ENCODE measurements around the gene NPAS2.

Gene NPAS2

DNA sequence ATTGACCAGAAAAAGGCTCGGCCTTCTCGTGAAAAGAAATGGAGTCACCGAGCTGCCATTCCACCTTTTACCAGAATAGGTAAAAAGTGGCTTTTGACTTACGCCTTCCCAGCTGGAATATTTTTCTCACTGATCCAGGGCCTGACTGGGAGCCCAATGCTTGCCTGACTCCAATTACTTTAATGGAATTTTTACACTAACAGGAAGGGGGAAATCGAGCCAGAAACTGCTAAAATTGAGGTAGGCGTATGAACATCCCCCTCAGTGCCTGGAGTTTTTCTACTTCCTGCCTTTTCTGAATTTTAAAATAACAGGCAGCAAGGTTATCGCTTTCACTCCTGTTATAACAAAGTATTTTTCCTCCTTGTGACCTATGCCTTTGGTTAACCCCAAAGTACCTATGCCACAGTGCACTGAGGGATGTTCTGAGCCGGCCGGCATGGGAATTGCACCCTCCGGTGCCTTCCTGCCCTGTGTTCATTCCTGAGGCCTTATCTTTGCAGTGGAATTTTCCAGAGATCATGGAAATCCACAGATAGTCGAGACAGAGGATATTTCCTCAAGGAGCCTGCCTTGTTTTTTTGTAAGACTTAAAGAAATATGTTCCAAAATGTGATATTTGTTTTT, 163.9 kb downstream of the NPAS2 start:
- no peak for FAIRE-seq

DNA sequence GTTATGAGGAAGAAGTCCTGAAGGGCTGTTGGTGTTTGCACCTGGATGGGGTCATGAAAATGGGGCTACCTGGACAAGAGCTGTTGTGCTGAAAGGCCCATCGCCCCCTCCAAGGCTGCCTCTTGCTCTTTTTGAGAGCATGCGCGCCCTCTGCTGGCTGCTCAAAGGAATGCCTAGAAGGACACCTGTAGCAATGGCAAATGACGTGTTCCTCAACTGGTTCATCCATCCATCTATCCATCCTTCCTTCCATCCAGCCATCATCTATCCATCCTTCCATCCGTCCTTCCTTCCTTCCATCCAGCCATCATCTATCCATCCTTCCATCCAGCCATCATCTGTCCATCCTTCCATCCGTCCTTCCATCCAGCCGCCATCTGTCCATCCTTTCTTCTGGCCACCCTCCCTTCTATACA, 165.0 kb downstream of the NPAS2 start:
- DNase-seq (ENCODE audit: low spot score) = peak; percentile 51
- no peak for FAIRE-seq

More for the DNA sequence above, 163.9 kb downstream of the NPAS2 start:
- DNase-seq (ENCODE audit: low spot score) = no peak

DNA sequence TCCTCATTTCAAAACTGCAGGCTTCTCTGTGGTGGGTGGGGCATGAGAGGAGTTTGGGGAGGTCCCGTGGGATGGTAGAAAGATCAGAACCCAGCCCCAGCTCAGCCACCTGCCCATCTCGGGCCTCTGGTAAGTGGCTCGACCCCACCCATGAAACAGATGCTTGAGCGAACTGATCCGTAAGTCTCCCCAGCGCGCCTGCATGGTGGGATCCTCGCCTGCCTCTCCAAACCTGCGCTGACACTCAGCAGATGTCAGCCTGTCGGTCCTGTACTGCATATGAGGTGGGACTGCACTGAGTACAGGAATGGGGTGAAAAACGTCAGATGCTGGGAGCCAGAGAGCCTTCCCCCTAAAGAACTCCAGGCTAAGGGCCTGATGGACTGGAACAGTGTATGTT, 166.2 kb downstream of the NPAS2 start:
- no peak for FAIRE-seq
- no peak for DNase-seq (ENCODE audit: low spot score)

DNA sequence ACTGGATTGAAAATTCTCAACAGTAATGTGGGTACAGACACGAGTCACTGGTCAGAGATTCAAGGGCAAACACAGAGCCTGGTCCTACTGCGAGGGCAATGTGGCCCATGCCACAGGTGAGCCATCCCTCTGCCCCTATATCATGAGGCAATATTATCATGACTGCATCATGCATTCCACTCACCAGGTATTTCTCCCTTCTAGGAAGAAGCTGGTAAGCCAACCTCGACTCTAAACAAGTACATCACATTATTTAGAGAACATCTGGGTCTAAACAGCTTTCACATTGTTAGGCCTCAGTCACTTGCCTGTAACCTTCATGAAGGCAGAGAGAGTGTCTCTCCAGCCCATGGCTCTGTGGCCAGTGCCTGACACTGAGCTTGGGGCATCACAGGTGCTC, 167.6 kb downstream of the NPAS2 start:
- FAIRE-seq (no peak), DNase-seq (ENCODE audit: low spot score) (no peak)

DNA sequence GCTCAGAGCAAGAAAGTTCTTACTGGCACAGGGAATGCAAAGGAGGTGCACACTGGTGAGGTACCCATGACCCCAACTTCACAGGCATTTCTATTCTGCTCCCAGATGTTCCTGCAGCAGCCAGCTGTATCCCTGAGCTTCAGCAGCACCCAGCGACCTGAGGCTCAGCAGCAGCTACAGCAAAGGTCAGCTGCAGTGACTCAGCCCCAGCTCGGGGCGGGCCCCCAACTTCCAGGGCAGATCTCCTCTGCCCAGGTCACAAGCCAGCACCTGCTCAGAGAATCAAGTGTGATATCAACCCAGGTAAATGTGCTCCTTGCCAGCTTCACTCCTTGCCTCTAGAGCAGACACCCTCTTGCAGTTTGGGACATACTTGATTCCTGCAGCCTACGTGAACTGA, 168.0 kb downstream of the NPAS2 start:
- DNase-seq (ENCODE audit: low spot score) (no peak), FAIRE-seq (no peak)

DNA sequence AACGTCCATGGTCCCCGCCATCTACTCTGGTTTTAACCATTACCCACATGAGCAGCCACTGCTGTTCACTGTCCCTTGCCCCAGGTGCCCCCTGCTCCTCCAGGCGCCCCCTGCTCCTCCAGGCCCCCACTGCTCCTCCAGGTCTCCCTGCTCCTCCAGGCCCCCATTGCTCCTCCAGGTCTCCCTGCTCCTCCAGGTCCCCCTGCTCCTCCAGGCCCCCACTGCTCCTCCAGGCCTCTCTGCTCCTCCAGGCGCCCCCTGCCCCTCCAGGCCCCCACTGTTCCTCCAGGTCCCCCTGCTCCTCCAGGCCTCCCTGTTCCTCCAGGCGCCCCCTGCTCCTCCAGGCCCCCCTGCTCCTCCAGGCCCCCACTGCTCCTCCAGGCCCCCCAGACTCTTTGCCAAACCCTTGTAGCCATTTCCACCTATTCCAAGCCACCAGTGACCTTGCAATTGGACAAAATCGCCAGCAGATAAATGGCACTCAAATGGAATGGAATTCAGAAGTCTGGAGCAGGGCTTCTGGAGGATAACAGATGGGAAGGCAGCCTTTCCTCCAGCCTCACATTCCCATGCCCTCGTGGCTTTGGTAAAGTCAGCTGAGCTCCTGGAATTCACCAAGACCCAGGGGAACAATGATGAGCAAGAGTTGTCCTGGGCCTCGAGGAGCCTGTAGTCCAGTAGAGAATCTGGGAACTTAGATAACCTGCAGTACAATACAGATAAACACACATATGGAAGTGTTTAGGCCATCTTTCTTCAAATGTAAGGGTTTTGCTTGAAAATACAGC, 168.9 kb downstream of the NPAS2 start:
- no peak for DNase-seq (ENCODE audit: low spot score)
- no peak for FAIRE-seq

DNA sequence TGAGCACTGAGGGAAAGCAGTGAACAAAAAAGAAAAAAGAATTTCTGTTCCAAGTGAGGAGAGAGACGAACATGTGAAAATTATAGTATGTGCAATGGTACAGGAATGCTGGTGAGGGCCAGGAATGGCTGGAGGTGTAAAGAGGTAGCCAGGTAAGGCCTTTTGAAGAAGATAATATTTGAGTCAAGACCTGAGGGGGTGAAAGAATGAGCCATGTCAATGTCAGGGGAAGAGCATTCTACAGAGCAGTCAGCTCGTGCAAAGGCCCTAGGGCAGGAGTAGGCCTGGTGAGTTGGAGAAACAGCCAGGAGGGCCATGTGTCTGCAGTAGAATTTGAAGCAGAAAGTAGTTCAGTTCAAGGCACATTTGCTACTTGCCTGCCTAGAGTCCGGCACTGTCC, 169.7 kb downstream of the NPAS2 start:
- DNase-seq (ENCODE audit: low spot score) (no peak), FAIRE-seq (no peak)

DNA sequence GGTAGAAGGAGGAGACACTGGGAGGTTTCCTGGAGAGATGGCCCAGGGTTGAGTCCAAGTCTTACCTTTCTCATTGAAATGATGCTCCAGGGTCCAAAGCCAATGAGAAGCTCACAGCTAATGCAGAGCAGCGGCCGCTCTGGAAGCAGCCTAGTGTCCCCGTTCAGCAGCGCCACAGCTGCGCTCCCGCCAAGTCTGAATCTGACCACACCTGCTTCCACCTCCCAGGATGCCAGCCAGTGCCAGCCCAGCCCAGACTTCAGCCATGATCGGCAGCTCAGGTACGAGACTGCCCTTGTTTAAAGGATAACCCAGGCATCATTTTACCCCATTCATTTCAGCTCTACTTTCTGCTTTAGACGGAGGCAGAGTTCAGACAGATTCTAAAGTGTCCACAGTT, 170.2 kb downstream of the NPAS2 start:
- FAIRE-seq = no peak
- DNase-seq (ENCODE audit: low spot score) = no peak

DNA sequence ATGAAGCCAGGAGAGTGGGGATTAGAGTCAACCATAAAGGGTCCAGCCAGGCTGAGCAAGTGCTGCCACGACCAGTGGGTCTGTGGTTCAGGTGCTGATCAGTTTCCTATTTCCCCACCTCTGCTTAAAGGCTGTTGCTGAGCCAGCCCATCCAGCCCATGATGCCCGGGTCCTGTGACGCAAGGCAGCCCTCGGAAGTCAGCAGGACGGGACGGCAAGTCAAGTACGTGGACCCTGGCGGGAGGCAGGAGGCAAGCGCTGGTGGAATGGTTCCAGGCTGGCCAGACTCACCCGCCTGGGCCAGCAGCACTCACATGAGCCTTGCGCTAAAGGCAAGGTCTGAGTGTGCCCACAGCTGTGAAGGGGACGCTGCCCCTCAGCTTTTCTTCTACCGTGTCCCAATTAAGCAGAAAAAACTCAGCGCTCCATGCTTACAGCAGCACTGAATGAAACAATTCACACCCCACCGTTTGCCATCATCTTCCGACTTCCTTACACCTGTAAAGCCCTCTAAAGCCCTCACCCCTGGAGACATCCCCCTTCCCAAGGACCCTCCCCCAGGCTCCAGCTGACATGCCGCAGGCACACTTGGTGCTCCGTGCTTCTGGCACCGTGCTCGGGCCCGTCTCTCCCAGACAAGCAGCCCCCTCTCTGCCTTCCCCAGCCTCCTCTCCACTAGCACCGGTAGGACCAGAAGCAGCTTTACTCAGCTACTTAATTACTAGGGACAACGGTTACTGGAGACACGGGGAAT, 170.9 kb downstream of the NPAS2 start:
- no peak for FAIRE-seq
- no peak for DNase-seq (ENCODE audit: low spot score)

DNA sequence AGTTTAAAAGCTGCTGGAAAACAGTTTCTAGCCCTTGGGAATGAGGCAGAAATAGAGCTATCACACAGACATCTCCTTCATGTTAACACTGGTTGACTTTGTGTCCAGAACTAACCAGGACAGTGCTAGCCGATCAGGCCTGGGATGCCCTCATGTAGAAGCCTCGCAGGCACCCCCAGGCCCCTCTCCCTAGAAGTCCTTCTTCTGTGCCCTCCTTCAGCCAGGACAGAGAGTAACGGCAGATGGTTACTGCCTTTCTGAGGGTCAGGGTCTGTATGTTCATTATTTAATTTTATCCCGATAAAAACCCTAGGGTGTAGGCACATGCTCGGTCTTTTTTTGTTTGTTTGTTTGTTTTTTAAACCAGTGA, 171.4 kb downstream of the NPAS2 start:
- FAIRE-seq = no peak
- no peak for DNase-seq (ENCODE audit: low spot score)

DNA sequence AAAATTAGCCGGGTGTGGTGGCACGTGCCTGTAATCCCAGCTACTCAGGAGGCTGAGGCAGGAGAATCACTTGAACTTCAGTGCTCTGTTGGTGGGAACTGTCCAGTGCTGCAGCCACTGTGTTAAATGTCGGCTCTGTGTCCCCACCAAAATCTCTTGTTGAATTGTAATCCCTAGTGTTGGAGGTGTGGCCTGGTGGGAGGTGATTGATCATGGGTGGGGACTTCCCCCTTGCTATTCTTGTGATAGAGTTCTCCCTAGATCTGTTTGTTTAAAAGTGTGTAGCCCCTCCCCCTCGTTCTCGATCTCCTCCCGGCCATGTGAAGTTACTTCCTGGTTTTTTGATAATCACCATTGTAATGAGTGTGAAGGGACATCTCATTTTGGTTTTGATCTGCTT, 172.3 kb downstream of the NPAS2 start:
- DNase-seq (ENCODE audit: low spot score) = no peak
- no peak for FAIRE-seq

DNA sequence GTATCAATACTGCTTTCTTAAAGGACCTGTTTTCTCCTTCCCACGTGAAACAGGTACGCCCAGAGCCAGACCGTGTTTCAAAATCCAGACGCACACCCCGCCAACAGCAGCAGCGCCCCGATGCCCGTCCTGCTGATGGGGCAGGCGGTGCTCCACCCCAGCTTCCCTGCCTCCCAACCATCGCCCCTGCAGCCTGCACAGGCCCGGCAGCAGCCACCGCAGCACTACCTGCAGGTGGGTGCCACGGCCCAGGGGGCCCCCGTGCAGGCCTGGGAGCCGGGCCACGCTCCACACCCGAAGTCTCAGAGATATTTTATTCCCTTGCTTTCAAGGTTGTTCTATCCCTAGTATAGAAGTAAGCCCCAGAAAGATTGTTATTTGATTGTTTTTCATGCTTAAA, 173.4 kb downstream of the NPAS2 start:
- DNase-seq (ENCODE audit: low spot score) (no peak), FAIRE-seq (no peak)

DNA sequence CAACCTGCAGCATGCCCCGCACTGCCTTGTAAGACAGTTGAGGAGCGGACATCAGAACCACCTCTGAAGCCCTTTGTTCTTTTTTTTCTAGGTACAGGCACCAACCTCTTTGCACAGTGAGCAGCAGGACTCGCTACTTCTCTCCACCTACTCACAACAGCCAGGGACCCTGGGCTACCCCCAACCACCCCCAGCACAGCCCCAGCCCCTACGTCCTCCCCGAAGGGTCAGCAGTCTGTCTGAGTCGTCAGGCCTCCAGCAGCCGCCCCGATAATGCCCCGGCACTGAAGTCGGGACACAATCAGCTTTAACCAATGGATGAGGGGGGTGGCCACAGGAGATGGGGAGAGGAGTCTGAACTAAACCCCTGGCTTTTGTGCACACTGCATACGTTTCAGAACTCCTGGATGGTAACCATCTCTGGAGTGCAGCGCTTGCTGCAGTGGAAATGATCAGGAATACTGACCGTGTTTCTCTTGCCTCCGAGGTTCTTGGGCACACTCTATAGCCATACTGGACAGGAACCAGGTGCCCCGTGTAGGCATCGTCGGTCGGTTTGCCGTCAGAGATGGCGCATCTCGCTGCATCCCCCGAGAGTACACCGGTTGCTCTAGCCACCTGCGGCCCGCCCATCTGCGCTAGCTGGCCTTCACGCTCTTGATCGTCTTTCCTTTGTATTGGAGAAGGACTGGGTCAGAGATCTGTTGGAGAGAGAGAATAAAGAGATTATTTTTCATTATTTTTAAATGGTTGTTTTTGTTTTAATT, 175.6 kb downstream of the NPAS2 start:
- no peak for FAIRE-seq
- no peak for DNase-seq (ENCODE audit: low spot score)

DNA sequence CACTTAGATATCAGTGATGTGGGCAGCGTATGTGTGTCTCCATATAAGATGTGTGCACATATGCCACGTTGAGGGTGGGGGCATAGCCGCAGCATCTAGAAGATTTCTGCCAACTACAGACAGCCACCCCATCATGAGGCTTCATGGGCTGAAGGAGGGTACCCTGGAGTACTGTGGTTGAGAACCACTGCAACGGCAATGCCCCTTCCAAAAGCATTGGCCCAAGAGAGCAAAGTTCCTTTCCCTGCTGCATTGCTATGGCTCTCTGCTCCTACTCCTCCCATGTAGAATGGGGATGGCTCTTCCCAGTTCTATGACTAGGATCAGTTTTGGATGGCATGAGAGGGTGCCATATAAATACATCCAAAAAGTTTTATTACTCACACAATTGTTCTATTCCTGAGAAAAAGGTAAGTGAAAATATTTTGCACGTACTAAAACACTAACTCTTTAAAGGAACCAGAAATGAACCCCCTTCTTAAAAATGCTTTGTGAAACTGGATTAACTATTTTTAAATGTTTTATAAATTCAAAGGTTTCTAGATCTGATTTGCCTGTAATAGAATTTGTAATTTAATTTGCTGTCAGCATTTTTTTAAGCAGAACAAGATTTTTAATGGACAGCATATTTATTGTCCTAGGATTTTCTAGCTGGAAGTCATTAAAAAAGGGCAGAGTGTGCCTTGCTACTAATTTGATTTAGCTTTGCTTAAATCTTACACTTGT, 177.7 kb downstream of the NPAS2 start:
- DNase-seq (ENCODE audit: low spot score) = no peak
- no peak for FAIRE-seq

DNA sequence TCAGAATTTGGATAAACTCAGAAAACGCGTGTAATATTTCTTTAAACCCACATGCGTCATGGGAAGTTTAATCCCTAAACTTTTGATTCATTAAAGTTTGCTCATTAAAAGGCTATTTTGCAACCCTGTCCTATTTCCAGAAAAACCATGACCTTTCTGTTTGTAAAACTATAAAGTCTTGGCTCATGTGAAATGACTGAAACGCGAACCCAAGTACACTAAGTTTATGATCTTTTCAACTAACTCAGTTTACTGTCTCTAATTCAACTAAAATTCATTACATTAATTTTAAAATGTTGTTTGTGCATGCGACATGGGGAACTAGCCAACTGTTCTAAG, 178.3 kb downstream of the NPAS2 start:
- DNase-seq (ENCODE audit: low spot score) = no peak
- no peak for FAIRE-seq

DNA sequence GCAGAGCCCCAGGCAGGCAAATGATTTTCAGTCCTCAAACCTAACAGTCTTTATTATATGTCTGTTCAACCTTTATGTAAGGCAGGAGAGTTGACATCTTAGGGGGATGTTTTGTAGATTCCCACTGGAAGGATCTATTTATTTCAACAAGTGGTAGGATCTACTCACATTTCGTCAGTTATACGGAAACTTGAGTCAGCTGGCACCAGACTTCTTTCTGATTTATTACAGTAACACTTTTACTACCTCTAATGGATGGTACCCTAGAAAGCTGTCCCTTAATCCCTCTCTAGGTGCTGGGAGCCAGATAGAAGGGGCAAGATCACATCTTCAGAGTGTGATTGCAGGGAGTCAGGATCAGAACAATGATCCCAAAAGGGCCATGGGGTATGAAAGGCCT, 180.1 kb downstream of the NPAS2 start:
- FAIRE-seq (no peak), DNase-seq (ENCODE audit: low spot score) (no peak)

DNA sequence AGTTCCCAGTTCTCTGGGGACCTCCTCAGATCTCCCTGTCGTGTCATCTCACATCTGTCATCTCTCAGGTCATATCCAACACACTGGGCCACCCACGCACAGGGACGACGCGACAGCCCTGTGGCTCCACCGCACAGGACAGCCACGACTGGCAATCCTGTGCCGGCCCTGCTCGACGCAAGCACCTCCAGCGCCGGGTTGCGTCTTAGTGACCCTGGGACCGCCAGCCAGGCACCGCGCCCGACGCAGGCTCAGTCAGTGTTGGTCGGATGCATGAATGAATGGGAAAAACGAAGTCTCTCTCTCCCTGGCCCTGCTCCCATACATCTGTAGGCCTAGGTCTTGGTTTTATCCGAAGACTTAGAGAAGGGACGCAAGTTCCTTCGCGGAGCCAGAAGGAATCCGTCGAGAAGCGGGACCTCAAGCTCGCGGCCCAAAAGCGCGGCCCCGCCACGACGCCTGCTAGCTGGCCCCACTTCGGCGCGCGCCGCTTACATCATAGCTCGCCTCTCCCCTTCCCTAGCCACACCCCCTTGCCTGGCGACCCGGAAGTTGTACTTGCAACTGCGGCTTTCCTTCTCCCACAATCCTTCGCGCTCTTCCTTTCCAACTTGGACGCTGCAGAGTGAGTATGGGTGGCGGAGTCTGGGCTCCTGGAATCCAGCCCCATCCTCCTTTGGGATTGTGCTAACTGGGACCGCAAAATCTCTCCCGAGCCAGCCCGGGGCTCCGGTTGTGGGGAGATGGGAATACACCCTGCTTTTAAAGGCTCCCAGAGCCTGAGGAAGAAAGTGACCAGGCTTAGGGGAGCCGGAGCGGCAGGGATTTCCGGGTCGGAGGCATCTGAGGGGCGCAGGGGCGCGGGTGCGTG, 182.0 kb downstream of the NPAS2 start, which contains the start of gene RPL31:
RPL31 (plus strand) TSS at position 599 of the 871 bp plus-strand sequence. CDS start 413 bp downstream, outside the sequence.
- DNase-seq (ENCODE audit: low spot score) (peak; percentile 92), FAIRE-seq (peak; percentile 62)

DNA sequence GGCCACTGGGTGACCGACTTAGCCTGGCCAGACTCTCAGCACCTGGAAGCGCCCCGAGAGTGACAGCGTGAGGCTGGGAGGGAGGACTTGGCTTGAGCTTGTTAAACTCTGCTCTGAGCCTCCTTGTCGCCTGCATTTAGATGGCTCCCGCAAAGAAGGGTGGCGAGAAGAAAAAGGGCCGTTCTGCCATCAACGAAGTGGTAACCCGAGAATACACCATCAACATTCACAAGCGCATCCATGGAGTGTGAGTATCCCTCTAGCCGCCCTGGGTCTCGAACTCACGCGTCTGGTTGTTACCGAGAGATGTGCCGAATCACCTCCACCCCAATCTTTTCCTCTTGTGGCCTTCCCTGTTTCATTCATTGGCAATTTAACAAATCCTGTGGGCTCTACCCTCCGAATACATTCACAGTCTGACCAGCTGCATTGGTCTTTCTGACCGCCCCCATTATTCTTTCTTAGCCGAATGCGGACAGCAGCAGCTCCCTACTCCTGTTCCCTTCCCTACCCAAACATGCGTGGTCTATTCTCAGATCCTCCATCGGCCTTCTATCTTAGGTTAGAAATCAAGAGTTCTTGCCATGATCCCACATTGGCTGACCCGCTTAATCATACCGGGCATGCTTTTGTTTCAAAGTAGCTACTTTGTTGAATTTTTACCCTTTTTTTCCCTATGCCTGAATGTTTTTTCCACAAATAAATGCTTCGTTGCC, 182.8 kb downstream of the NPAS2 start:
- FAIRE-seq (no peak), DNase-seq (ENCODE audit: low spot score) (no peak)

DNA sequence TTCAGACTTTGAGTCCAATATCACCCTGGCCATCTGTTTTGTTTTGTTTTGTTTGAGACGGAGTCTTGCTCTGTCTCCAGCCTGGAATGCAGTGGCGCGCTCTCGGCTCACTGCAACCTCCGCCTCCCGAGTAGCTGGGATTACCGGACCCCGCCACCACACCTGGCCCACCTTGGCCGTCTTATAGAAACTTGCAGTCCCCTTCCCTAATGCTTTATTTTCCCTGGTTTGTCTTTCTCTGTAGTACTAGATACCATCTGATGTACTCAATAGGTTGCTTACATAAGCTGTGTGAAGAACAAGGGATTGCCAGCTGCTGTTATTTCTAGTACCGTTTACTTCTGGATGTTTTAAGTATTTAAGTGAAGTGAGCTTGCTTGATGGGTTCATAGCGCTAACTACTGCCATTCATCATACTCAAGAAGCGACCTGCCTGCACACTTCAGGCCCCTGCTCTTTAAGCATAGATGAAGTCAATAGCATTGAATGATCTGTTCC, 183.4 kb downstream of the NPAS2 start:
- no peak for DNase-seq (ENCODE audit: low spot score)
- FAIRE-seq = no peak
